HG03432 (cell line): ENCODE measurements around the gene MPHOSPH9.
"Not testable (repeated sequence)": the region's sequence is repeated elsewhere in the genome, so short reads cannot be mapped to it uniquely, and the experiment has no call there.

ENCODE experiments used
- ATAC-seq: cut with Tn5 transposase; IDR thresholded peaks from one replicate; pipeline ENCODE4 v1.9.1; 2021; ENCODE audit warnings: mild to moderate bottlenecking, moderate library complexity; ENCODE audit not compliant: unreplicated experiment

The MPHOSPH9 gene

DNA sequence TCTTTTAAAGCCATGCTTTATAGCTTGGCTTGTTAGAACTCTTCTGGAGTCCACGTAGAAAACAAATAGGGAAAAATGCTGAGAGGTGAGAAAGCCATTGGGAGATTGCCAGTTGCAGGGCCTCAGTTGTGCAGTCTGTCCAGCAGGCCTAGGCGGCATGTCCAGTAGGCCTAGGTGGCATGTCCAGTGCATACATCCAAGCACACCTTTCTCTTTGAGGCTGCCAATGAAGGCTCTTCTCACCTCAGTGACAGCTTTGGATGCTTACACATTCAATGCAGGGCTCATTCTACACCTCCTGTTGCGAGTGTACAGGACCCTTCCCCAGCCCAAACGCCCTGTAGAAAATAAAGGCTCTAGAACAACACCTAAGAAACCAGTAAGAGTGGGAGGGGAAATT lies 25.7 kb upstream of the MPHOSPH9 start:
- ATAC-seq = no peak

DNA sequence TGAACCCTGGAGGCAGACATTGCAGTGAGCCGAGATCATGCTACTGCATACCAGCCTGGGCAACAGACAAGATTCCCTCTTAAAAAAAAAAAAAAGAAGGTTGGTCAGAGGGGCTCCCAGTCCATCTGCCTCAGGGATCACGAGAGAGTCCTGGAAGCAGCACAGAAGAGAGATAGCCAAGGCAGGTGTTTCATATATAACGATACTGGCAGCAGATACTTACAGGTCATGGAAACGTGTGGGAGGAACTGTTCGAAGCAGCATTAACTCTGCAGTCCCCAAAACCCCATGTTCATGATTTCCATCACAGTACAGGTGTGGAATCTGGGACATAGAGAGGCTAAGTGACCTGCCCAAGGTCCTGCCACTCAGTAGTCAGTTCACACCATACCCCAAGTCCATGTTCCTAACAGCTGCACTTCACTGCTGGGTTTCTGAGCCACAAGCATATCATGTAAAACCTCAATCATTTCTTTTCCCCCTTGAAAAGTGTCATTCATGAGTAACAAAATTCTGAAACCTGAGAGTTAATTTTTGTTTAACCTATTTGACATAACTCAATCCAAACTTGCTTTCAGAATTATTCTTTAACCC lies 22.0 kb upstream of the MPHOSPH9 start:
- no peak for ATAC-seq

DNA sequence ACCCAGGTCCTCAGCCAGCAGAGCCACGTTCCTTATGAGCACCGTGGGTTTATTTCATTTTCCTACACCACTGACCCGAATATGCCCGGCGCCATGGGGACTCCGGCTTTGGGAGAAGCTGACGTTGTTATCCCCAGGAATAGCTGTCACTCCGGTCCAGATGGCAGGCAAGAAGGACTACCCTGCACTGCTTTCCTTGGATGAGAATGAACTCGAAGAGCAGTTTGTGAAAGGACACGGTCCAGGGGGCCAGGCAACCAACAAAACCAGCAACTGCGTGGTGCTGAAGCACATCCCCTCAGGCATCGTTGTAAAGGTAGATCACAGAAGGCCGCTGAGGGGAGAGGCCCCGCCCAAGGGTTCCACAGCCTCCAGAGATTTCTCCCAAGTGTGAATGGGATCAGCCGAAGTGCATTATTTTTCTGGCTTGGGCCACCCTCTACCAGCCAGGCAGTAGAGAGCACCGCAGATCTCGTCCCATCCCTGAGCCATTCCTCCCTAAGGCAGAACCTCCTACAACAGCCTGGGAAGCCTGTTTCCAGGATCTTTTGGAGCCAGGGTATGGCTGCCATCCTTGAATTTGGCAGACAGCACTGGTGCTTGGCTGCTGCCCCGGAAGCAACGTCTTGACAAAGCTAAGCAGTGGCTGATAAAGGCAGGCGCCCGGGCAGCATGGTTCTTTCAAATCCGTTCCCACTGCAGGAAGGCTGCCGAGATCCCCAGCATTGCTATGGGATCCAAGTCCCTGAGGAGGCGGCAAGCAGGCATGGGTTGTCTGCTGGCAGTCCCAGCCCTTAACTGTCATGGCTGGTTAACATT lies 20.9 kb upstream of the MPHOSPH9 start:
- ATAC-seq = no peak

DNA sequence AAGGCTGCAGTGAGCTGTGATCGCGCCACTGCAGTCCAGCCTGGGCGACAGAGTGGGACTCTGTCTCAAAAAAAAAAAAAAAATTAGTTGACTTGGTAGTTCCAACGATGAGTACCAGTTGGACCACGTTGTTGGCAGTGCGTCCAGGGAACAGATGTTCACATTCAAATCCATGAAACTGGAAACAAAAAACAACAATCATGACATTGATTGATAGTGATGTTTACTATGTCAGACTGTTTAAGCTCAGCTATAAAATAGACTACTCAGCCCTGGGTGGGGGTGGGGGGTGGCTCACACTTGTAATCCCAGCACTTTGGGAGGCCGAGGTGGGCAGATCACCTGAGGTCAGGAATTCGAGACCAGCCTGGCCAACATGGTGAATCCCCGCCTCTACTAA lies 19.4 kb upstream of the MPHOSPH9 start:
- not testable (repeated sequence) for ATAC-seq

DNA sequence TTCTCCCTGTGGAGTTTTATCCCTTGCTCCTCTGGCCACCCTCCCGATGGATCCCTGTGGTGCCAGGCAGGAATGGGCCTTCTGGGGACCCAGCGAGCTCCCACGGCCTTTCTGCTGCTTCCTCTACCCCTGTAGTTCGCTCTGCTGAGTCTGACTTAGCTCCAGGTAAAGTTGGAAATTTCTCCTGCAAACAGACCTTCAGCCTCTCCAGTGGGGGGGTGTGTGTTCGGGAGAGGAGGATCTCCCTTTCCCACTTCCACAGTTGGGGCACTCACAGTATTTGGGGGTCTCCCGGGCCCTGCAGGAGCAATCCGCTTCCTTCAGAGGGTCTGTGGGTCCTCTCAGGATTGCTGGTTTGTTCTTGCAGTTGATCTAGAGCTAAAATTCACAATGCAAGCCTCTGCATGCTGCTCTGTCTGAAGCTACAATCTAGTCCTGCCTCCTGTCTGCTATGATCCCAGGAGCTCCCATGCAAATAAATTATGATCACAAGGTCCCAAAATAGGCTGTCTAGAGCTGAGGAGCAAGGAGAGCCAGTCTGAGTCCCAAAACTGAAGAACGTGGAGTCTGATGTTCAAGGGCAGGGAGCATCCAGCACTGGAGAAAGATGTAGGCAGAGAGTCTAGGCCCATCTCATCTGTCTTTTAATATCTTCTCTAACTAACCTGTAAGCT lies 18.6 kb upstream of the MPHOSPH9 start:
- no peak for ATAC-seq

DNA sequence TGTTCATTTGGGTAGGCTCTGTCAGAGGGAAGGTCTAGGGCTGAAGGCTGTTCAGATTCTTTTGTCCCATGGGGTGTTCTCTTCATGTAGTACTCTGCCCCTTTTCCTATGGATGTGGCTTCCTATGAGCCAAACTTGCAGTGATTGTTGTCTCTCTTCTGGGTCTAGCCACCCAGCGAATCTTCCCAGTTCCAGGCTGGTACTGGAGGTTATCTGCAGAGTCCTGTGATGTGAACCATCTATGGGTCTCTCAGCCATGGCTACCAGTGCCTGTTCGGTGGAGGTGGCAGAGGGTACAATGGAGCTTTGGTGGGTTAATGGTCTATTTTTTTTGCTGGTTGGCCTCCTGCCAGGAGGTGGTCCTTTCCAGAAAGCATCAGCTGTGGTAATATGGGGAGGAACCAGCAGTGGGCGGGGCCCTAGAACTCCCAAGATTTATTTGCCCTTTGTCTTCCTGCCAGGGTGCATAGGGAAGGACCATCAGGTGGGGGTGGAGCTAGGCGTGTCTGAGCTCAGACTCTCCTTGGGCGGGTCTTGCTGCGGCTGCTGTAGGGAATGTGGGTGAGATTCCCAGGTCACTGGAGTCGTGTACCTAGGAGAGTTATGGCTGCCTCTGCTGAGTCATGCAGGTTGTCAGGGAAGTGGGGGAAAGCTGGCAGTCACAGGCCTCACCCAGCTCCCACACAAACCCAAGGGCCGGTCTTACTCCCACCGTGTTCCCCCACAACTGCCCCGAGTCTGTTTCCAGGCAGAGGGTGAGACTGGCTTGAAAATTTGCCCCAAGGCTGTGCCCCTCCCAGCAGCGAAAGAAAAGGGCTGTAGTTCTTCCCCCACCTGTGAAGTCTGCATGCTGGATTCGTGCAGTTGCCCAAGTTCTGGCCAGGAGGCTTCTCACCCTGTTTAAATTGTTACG lies 17.8 kb upstream of the MPHOSPH9 start:
- ATAC-seq = no peak

- ATAC-seq = not testable (repeated sequence)
Measured at GRCh38 chr12:123248996-123249741, 16.2 kb upstream of the MPHOSPH9 start.

DNA sequence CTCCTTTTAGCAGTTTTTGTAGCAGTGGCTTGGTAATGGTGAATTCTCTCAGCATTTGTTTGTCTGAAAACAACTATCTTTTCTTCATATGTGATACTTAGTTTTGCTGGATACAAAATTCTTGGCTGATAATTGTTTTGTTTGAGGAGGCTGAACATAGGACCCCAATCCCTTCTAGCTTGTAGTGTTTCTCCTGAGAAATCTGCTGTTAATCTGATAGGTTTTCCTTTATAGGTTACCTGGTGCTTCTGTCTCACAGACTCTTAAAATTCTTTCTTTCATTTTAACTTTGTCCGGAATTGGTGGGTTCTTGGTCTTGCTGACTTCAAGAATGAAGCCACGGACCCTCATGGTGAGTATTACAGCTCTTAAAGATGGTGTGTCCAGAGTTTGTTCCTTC lies 15.2 kb upstream of the MPHOSPH9 start:
- not testable (repeated sequence) for ATAC-seq

DNA sequence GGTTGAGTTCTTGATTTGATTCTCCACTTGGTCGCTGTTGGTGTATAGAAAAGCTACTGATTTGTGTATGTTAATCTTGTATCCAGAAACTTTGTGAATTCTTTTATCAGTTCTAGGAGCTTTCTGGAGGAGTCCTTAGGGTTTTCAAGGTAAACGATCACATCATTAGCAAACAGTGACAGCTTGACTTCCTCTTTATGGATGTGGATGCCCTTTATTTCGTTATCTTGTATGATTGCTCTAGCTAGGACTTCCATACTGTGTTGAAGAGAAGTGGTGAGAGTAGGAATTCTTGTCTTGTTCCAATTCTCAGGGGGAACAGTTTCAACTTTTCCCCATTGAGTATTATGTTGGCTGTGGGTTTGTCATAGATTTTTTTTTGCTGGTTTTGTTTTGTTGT lies 12.7 kb upstream of the MPHOSPH9 start:
- ATAC-seq = no peak

DNA sequence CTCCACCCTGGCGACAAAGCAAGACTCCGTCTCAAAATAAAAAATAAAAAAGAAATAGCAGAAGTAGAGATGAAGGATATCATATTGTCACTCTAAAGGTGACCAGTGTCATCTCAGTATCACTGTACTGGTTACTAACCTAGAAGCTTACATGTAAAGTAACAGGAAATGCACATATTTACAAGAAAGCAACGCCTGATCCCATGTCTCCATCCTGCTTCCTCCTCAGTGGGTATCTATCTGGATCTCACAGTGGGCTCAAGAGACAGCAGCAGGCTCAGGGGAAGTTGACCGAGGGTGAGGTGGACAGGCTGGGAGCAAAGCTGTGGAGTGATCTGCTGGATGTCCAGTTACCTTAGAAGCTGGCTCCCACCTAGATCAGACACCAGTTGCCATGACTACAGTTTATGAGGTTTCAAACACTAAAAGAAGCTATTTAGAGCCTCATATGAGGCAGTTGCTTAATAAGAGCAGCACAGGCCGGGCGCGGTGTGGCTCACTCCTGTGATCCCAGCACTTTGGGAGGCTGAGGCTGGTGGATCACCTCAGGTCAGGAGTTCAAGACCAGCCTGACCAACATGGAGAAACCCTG lies 10.8 kb upstream of the MPHOSPH9 start:
- ATAC-seq = no peak

GRCh38 chr12:123242116-123242904 lies 9.4 kb upstream of the MPHOSPH9 start:
- no peak for ATAC-seq

DNA sequence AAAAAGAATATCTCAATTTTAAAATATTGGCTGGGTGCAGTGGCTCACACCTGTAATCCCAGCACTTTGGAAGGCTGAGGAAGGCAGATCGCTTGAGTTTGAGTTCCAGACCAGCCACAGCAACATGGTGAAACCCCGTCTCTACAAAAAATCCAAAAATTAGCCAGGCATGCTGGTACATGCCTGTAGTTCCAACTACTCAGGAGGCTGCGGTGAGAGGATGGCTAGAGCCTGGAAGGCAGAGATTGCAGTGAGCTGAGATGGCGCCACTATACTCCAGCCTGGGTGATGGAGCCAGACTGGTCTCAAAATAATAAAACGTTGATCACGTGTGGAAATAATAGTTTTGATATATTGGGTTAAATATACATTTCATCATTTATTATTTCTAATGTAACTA lies 6.0 kb upstream of the MPHOSPH9 start:
- no peak for ATAC-seq

- ATAC-seq = no peak
Measured at GRCh38 chr12:123238330-123238682, 5.4 kb upstream of the MPHOSPH9 start.

DNA sequence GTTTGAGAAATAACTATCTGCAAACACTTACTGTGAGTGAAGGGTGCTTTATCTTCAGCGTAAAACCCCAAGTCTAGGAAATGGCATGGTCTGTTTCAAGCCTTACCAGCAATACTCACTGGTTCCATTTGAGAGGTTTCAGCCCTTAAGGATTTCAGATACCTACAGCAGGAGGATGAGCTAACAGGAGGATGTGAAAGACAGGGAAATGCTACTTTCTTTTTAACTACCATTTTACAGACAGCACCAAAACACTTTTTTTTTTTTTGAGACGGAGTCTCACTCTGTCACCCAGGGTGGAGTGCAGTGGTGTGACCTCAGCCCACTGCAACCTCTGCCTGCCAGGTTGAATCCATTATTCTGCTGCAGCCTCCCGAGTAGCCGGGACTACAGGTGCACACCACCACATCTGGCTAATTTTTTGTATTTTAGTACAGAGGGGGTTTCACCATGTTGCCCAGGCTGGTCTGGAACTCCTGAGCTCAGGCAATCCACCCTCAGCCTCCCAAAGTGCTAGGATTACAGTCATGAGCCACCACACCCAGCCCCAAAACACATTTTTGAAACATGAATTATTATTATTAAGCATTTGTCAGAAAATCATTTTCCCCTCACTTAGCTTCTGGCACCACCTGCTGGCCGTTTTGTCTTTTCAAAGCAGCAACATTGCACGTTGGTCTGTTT lies 4.8 kb upstream of the MPHOSPH9 start:
- no peak for ATAC-seq

- ATAC-seq = peak; percentile 12
Measured at GRCh38 chr12:123233505-123234308, 766 bp upstream of the MPHOSPH9 start.

GRCh38 chr12:123232472-123232806 lies 502 bp downstream of the MPHOSPH9 start:
- no peak for ATAC-seq

GRCh38 chr12:123231931-123232330 lies 1.0 kb downstream of the MPHOSPH9 start:
- ATAC-seq = no peak

GRCh38 chr12:123229051-123229450 lies 3.9 kb downstream of the MPHOSPH9 start:
- no peak for ATAC-seq
